Activated CD4-positive, alpha-beta T cell treated with anti-CD3 and anti-CD28 coated beads for 36 hours (primary cell): Measurements from ENCODE around the gene PEX16. TPM values are rescaled to one million over a fixed set of nuclear protein-coding genes. Genes with fewer than 3 reads are reported as not detected.

ENCODE experiments used
- ATAC-seq: fragments of 200-7000 bp; cut with Tn5 transposase; one replicate; pipeline ENCODE4 v1.10.0; 2021; ENCODE audit warnings: mild to moderate bottlenecking, moderate library complexity
- CTCF ChIA-PET: fragments of 350-600 bp; sonication (Branson Sonifier 250); formaldehyde crosslinking; loops from one replicate; lab custom pipeline; 2021; ENCODE audit warnings: antibody characterized with exemption; lab: Charles Lee
- POLR2A ChIA-PET: fragments of 350-600 bp; sonication (Branson Sonifier 250); formaldehyde crosslinking; loops from one replicate; lab custom pipeline; 2021; ENCODE audit warnings: antibody characterized with exemption, inconsistent platforms; lab: Charles Lee
- DNase-seq: peaks from one replicate; pipeline ENCODE4 v3.0.0-alpha.2; 2020
- H3K27ac Mint-ChIP-seq: one replicate; pipeline ENCODE4 v1.8.0; 2021; ENCODE audit warnings: mixed read lengths
- H3K27me3 Mint-ChIP-seq: one replicate; pipeline ENCODE4 v1.8.0; 2021; ENCODE audit warnings: mixed read lengths
- H3K36me3 Mint-ChIP-seq: one replicate; pipeline ENCODE4 v1.8.0; 2021; ENCODE audit warnings: low read depth, mixed read lengths
- H3K4me1 Mint-ChIP-seq: one replicate; pipeline ENCODE4 v1.8.0; 2021; ENCODE audit warnings: mixed read lengths
- H3K4me3 Mint-ChIP-seq: one replicate; pipeline ENCODE4 v1.8.0; 2021; ENCODE audit warnings: mild to moderate bottlenecking, moderate library complexity, mixed read lengths
- H3K9me3 Mint-ChIP-seq: one replicate; pipeline ENCODE4 v1.8.0; 2021; ENCODE audit warnings: low read depth, mixed read lengths
- intact Hi-C, 2 experiments: fragments of 100-400 bp; cut with DNase I in 1 of 2; cut with micrococcal nuclease in 1 of 2; formaldehyde crosslinking; loops; one replicate each; pipeline versions ENCODE4 v1.14.2 to v1.15.1; 2022 to 2024; cut with DNase I, micrococcal nuclease
- total RNA-seq, 2 experiments: library from RNA; stranded (reverse); gene quantifications; one replicate each; pipeline ENCODE4 v1.2.3, GENCODE V29; 2021

PEX16 gene
- total RNA-seq, 2 experiments from 2014 or later = 28.1 to 33.4 TPM

- Mint-ChIP-seq H3K36me3 (peaks cover 20% of the 10 kb centered on the region), H3K4me3 (peak overlapping the region; percentile 66), H3K27me3 (peaks cover 3% of the 10 kb centered on the region), H3K27ac (no peak overlapping the region), H3K9me3 (no peaks in the 10 kb centered on the region), H3K4me1 (peaks cover 8% of the 10 kb centered on the region)
- no peak for DNase-seq
- no peak for ATAC-seq
- intact Hi-C loops = loop anchor here in 1 of 2 experiments (1.0 kb wide), 4 partner anchors 15 to 79 kb away; partner anchors contain the start of genes CRY2 and SLC35C1
- POLR2A ChIA-PET = no interaction called here
- CTCF ChIA-PET = no interaction called here
These were observed 33.0 kb downstream of the PEX16 start for GRCh38 chr11:45884596-45885185.

DNA sequence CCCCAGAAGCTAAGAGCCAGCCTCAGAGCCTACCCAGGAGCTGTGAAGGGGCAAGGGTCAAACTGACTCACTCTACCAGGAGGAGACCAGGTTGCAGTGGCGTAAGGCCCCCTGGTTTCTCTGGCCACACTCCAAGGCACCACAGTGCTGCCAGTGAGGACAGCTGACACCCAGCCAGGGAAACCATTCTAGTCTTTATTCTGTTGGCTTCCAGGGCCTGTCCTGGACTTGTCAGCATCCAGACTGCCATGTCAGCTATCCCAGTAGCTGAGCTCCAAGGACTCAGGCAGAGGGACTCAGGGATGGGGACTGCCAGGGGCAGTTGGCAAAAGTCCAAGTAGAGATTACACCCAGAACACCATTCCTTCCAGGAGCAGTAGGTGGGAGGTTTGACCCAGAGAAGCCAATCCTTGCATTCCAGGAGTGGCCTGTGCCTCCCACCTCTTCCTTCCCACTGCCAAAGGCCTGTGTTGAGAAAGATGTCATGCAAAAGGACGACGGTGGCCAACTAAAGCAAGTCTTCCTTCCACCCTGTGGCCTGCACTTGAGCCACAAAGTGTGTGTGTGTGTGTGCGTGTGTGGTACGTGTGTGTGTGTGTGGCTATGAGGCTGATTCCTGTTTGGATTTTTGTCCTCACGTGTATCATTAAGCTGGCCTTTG, 35.8 kb downstream of the PEX16 start:
- intact Hi-C loops = no loop called here
- ATAC-seq (no peak), DNase-seq (no peak)
- peaks cover 28% of the 10 kb centered on the region for H3K36me3 Mint-ChIP-seq
- H3K27ac Mint-ChIP-seq = no peak overlapping the region
- no peak overlapping the region for H3K4me3 Mint-ChIP-seq
- ChIA-PET POLR2A (no interaction called here), CTCF (no interaction called here)
- peaks cover 3% of the 10 kb centered on the region for H3K27me3 Mint-ChIP-seq
- no peaks in the 10 kb centered on the region for H3K9me3 Mint-ChIP-seq
- H3K4me1 Mint-ChIP-seq = peaks cover 8% of the 10 kb centered on the region

DNA sequence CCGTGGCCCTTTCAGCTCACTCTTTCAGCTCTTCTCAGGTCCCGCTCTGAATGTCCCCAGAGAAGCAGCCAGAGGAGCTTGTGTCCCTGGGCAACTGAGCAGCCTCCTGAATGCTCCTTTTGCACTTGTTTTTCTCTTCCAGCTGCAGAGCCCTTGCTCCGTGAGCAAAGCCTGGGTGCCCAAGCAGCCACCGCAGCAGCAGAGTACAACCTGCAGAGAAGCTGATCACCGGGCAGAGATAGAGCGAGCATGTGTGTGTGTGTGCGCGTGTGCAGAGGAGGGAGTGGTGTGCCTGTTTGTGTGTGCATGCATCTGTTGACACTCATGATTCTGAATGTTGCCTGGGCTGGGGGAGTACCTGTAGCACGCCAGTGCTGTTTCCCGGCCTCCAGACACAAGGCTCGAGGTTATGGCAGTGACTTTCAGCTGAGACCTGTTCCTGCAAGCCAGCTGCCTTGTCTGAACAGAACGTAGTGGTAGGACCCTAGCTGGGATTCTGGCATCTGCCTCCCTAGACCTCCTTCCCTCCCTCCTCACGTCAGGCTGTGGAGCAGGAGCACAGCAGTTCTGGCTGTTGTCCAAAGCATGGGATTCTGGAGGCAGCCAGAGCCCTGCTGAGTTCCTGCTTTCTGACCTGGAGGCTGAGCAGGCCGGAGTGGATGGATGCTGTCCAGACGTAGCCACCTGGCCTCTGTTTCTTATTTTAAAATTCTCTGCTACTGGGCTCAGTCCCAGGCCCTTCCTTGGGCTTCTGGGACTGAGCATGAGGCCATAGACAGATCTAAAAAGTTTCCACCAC, 36.7 kb downstream of the PEX16 start:
- no peak overlapping the region for H3K27ac Mint-ChIP-seq
- intact Hi-C loops = no loop called here
- ATAC-seq = no peak
- peaks cover 8% of the 10 kb centered on the region for H3K4me1 Mint-ChIP-seq
- peaks cover 3% of the 10 kb centered on the region for H3K27me3 Mint-ChIP-seq
- H3K4me3 Mint-ChIP-seq = no peak overlapping the region
- no peaks in the 10 kb centered on the region for H3K9me3 Mint-ChIP-seq
- peaks cover 32% of the 10 kb centered on the region for H3K36me3 Mint-ChIP-seq
- POLR2A ChIA-PET = no interaction called here
- CTCF ChIA-PET = interaction anchor here (0.6 kb wide), 1 partner anchor 12 kb away, joined by 4 read pairs; no protein-coding TSS in a partner anchor
- no peak for DNase-seq

GRCh38 chr11:45879803-45880686, 37.6 kb downstream of the PEX16 start:
- no peaks in the 10 kb centered on the region for H3K9me3 Mint-ChIP-seq
- DNase-seq (no peak), ATAC-seq (no peak)
- no peak overlapping the region for H3K27ac Mint-ChIP-seq
- CTCF ChIA-PET = no interaction called here
- peaks cover 5% of the 10 kb centered on the region for H3K4me1 Mint-ChIP-seq
- POLR2A ChIA-PET = no interaction called here
- intact Hi-C loops = loop anchor here (10.0 kb wide), 2 partner anchors 125 to 435 kb away; no protein-coding TSS in a partner anchor
- H3K36me3 Mint-ChIP-seq = peaks cover 36% of the 10 kb centered on the region
- H3K4me3 Mint-ChIP-seq = no peak overlapping the region
- H3K27me3 Mint-ChIP-seq = peaks cover 3% of the 10 kb centered on the region

DNA sequence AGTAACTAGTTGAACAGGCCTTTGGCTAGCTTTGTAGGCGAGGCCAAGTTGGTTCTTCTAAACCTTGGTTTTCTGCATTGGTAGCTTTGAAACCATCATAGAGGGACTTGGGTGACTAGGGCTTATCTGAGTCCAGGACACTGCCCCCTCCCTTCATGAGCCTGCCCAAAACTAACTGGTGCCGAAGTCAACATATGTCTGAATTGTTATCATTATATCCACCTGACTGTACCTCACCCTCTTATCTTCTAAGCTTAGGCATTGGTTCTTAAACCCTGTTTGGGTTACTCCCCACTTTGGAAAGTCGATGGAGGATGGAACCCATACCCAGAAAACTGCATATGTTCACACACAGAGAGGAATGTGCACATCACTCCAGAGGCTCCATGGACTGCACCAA, 39.8 kb downstream of the PEX16 start:
- intact Hi-C loops = loop anchor here (10.0 kb wide), 2 partner anchors 127 to 437 kb away; no protein-coding TSS in a partner anchor

DNA sequence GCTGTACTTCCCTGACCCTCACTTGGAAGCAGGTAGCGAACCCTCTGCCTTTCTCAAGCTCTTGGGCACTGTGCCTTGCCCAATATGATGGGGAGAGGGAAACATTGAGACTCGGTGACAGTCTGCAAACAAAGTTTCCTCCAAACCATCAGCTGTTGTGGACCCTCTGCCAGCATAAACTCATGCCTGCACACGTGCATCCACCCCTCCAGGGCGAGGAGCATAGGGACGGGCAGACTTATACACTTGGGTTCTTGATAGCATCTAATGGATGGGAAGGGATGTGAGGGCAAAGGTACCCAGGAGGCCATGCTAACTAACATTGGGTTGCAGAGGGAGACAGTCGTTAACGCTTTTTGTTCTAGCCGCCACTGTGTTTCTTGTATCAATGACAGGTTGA, 40.5 kb downstream of the PEX16 start:
- ATAC-seq (no peak), DNase-seq (no peak)
- Mint-ChIP-seq H3K36me3 (peaks cover 36% of the 10 kb centered on the region), H3K4me3 (no peak overlapping the region), H3K27ac (no peak overlapping the region), H3K27me3 (no peaks in the 10 kb centered on the region), H3K4me1 (no peaks in the 10 kb centered on the region), H3K9me3 (no peaks in the 10 kb centered on the region)
- ChIA-PET CTCF (interaction anchor here (0.6 to 1.4 kb wide), 3 partner anchors 47 to 87 kb away, joined by 3 read pairs; no protein-coding TSS in a partner anchor), POLR2A (no interaction called here)
- intact Hi-C loops = loop anchor here (10.0 kb wide), 2 partner anchors 128 to 438 kb away; no protein-coding TSS in a partner anchor

More for the DNA sequence above, 39.8 kb downstream of the PEX16 start:
- ATAC-seq (no peak), DNase-seq (no peak)
- CTCF ChIA-PET = interaction anchor here (0.7 kb wide), 1 partner anchor 47 kb away, joined by 3 read pairs; no protein-coding TSS in a partner anchor
- no peaks in the 10 kb centered on the region for H3K9me3 Mint-ChIP-seq
- POLR2A ChIA-PET = no interaction called here
- H3K27ac Mint-ChIP-seq = no peak overlapping the region
- H3K4me1 Mint-ChIP-seq = no peaks in the 10 kb centered on the region
- H3K27me3 Mint-ChIP-seq = no peaks in the 10 kb centered on the region
- no peak overlapping the region for H3K4me3 Mint-ChIP-seq
- H3K36me3 Mint-ChIP-seq = peaks cover 37% of the 10 kb centered on the region

DNA sequence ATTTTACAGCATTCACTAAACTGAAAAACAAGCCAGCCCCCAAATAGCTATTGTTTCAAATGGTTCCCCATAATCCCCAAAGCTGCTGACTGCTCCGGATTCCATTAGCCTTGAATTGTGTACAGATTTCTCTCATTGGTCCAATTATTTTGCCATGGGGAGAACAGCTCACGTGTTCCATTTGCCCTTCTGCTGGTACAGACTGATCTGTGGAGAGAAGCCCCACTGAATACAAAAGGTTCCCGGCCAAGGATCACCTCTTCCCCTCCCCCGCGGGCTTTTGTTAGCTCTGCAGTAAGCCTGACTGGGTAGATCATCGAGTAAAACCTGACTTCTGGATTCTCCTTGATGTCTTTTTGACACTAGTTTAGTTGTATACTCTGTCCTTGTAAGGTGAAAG, 41.3 kb downstream of the PEX16 start:
- no peaks in the 10 kb centered on the region for H3K4me1 Mint-ChIP-seq
- CTCF ChIA-PET = interaction anchor here (0.6 to 1.4 kb wide), 3 partner anchors 9 to 136 kb away, joined by 3 read pairs; no protein-coding TSS in a partner anchor
- DNase-seq (no peak), ATAC-seq (no peak)
- intact Hi-C loops = loop anchor here (10.0 kb wide), 2 partner anchors 128 to 438 kb away; no protein-coding TSS in a partner anchor
- H3K36me3 Mint-ChIP-seq = peaks cover 35% of the 10 kb centered on the region
- H3K4me3 Mint-ChIP-seq = no peak overlapping the region
- no peak overlapping the region for H3K27ac Mint-ChIP-seq
- H3K9me3 Mint-ChIP-seq = no peaks in the 10 kb centered on the region
- H3K27me3 Mint-ChIP-seq = no peaks in the 10 kb centered on the region
- POLR2A ChIA-PET = no interaction called here

GRCh38 chr11:45872651-45873356, 44.9 kb downstream of the PEX16 start:
- H3K36me3 Mint-ChIP-seq = peaks cover 34% of the 10 kb centered on the region

DNA sequence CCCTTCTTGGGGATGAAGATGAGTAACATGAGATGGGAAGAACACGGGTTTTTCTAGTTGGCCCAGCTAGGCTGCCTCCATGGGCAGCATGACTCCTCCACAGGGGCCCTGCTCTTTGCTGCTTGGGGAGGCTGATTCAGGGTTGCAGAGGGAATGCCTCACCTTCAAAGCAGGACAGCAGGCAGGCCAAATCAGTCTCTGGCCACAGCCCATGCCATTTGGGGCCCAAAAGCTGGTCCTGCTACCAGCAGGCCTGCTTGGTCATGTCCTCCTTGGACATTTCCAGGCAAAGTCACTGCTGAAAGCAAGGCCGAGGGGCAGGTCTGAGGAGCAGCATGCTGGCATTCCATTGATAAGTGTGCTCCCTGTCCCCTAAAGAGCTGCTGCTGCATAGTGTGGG, 46.0 kb downstream of the PEX16 start:
- no peaks in the 10 kb centered on the region for H3K9me3 Mint-ChIP-seq
- H3K27ac Mint-ChIP-seq = no peak overlapping the region
- H3K27me3 Mint-ChIP-seq = no peaks in the 10 kb centered on the region
- no peaks in the 10 kb centered on the region for H3K4me1 Mint-ChIP-seq
- peaks cover 34% of the 10 kb centered on the region for H3K36me3 Mint-ChIP-seq
- DNase-seq (no peak), ATAC-seq (no peak)
- H3K4me3 Mint-ChIP-seq = no peak overlapping the region
- POLR2A ChIA-PET = no interaction called here
- CTCF ChIA-PET = interaction anchor here (0.7 to 2.1 kb wide), 10 partner anchors 9 to 135 kb away, joined by 3 to 12 read pairs (median 4); partner anchors contain the start of gene PEX16
- intact Hi-C loops = loop anchor here (1.0 to 10.0 kb wide), 3 partner anchors 133 to 443 kb away; no protein-coding TSS in a partner anchor

More at GRCh38 chr11:45872651-45873356, 44.9 kb downstream of the PEX16 start:
- intact Hi-C loops = loop anchor here (1.0 to 10.0 kb wide), 3 partner anchors 132 to 442 kb away; no protein-coding TSS in a partner anchor
- no peaks in the 10 kb centered on the region for H3K4me1 Mint-ChIP-seq
- H3K4me3 Mint-ChIP-seq = no peak overlapping the region
- DNase-seq (peak; percentile 65), ATAC-seq (peak; percentile 89)
- no peaks in the 10 kb centered on the region for H3K9me3 Mint-ChIP-seq
- no peaks in the 10 kb centered on the region for H3K27me3 Mint-ChIP-seq
- no peak overlapping the region for H3K27ac Mint-ChIP-seq
- ChIA-PET CTCF (interaction anchor here (0.6 to 3.3 kb wide), 16 partner anchors 11 to 837 kb away, joined by 3 to 17 read pairs (median 5); partner anchors contain the start of gene PEX16), POLR2A (no interaction called here)

- H3K27ac Mint-ChIP-seq = no peak overlapping the region
- intact Hi-C loops = loop anchor here (10.0 kb wide), 2 partner anchors 134 to 444 kb away; no protein-coding TSS in a partner anchor
- ChIA-PET POLR2A (no interaction called here), CTCF (interaction anchor here (1.4 kb wide), 1 partner anchor 136 kb away, joined by 4 read pairs; no protein-coding TSS in a partner anchor)
- no peak overlapping the region for H3K4me3 Mint-ChIP-seq
- DNase-seq = no peak
- no peaks in the 10 kb centered on the region for H3K27me3 Mint-ChIP-seq
- peaks cover 36% of the 10 kb centered on the region for H3K36me3 Mint-ChIP-seq
- H3K9me3 Mint-ChIP-seq = no peaks in the 10 kb centered on the region
- H3K4me1 Mint-ChIP-seq = no peaks in the 10 kb centered on the region
- no peak for ATAC-seq
These were observed 47.0 kb downstream of the PEX16 start for GRCh38 chr11:45870706-45871105.
